Urothelium cell line (cell line): ENCODE data around the gene GRHPR.
"Not testable (repeated sequence)": the region's sequence is repeated elsewhere in the genome, so short reads cannot be mapped to it uniquely, and the experiment has no call there.

Source experiments
- DNase-seq: peaks from one replicate; pipeline ENCODE4 v3.0.0; 2011; ENCODE audit warnings: low spot score, mixed read lengths
- FAIRE-seq: peaks from 2 replicates; lab custom pipeline; 2011; peaks lifted over from hg19 to GRCh38; lab: Jason Lieb, UNC

The GRHPR gene

DNA sequence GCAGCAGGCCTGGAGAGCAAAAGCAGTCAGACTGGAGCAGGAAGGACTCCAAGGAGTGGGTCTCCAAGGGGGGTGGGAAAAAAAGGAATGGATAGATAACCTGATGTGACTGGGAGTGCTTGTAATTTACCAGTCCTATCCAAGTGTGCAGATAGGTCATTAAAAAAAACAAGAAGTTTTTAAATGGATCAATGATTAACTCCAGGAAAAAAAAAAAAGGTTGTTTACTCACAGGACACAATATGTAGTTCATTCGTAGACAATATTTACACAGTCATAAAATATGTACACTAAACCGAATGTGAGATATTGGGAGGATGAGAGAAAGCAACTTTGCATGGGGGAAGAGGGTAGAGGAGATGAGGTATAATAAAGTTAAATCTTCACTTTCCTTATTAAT lies 22.4 kb downstream of the GRHPR start:
- DNase-seq: no peak
- FAIRE-seq: no peak

DNA sequence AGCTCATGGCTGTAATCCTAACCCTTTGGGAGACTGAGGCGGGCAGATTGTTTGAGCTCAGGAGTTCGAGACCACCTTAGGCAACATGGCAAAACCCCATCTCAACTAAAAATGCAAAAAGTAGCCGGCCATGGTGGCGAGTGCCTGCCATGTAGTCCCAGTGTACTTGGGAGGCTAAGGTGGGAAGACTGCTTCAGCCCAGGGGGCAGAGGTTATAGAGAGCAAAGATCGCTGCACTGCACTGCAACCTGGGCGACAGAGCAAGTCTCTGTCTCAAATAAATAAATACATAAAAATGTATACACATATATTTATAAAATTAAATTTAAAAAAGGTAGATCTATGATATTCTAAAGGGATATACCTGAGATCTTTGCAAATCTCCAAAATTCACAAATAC lies 23.3 kb downstream of the GRHPR start:
- FAIRE-seq: no peak
- no peak for DNase-seq

DNA sequence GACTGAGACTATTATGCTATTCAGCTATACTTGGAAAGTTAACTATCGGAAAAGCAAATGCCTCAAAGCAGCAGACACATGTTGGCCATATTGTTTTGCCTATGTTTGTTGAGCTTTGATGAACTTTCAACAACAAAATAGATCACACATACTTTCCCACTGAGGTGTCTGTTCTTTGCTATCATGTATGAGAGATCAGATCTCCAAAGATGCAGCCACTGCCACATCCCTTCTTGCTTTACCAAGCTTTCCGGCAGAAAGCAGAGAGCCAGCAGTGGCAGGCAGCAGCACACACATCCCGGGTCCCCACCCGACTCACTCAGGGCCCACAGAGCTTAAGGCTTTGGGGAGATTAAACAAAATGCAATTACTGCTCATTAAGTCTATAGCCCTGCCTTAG lies 23.9 kb downstream of the GRHPR start:
- FAIRE-seq: no peak

DNA sequence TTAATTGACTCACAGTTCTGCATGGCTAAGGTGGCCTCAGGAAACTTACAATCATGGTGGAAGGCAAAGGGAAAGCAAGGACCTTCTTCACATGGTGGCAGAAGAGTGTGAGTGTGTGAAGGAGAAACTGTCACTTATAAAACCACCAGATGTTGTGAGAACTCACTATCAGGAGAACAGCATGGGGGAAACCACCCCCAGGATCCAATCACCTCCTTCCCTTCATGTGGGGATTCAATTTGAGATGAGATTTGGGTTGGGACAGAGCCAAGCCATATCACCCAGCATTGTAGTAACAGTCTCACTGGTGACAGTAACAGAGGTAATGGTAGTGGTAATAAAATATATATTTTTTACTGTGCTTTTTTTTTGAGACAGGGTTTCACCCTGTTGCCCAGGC lies 24.6 kb downstream of the GRHPR start:
- no peak for DNase-seq
- no peak for FAIRE-seq

More for the DNA sequence above, 23.9 kb downstream of the GRHPR start:
- DNase-seq: no peak

DNA sequence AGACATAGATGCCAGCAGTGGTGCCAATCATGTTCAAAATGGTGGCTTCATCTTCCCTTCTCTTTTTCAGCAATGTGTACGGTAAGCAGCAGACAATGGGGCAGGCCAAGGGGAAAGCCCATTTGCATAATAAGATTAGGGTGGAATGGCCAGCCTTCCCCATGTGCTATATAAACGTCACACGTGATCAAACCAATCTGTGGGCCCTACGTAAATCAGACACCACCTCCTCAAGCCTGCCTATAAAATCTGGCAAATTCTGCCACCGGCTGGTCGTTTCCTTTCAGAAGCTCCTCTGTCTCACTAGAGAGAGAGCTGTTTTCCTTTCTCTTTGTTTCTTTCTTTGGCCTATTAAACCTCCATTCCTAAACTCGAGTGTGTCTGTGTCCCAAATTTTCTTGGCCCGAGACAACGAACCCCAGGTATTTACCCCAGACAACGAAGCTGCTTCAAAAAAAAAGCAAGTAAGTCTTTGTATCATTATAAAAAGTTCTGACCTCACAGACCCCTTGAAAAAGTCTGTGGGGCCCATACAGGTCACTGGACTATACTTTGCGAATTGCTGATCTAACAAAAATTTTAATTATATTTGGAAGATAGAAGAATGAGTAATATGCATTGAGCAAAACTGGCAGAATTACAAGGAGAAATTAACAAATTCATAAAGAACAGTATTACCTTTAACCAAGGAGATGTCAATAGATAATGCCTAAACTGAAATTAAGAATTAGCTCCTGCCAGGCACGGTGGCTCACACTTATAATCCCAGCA lies 27.6 kb downstream of the GRHPR start:
- no peak for FAIRE-seq
- DNase-seq: no peak

DNA sequence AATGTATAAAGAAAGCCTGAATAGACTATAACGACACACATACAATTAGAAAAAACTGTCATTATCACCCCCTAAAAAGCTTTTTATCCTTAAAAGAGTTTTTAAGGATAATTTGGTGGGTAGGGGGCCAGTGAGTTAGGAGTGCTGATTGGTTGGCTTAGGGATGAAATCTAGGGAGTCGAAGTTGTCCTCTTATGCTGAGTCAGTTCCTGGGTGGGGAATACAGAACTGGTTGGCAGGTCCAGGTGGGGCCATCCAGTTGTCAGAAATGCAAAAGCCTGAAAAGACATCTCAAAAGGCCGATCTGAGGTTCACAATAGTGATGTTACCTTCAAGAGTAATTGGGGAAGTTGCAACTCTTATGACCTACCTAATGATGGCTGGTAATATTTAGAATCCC lies 29.1 kb downstream of the GRHPR start:
- no peak for FAIRE-seq
- DNase-seq: no peak

DNA sequence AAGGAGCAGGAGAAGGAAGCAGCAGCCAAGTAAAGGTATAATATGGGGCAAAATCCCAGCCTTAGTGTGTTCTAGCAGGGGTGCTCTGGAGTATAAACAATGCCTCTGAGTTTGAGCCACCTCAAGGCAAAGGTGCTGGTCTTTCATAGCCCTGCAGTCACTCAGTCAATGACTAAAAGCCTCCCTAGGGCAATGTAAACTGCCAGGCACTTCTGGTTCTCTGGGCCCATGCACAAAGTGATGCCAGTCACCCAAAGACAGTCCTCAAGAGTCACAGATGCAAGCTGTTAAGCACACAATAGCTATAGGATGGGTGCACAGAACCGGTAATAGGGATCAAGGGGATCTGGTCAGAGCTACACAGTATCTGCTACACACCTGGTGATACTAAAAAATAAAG lies 30.1 kb downstream of the GRHPR start:
- no peak for DNase-seq
- no peak for FAIRE-seq

DNA sequence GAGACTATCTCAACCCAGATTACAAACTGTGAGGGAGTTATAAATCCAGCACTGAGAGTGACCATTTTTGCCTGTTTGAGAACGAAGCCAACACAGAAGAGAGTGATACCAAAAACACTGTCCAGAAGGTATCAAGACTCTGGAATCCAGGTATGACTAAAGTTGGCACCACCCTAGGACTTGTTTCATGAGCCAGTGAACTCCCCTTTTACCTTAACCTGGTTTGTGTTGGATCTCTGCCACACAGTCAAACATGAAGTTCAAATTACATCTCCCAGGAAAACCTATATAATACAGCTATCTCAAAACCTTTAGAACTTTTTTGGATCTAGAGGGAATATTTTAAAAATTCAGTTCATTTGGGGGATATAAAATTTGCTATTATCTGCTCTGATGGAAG lies 31.3 kb downstream of the GRHPR start:
- FAIRE-seq (no peak), DNase-seq (no peak)

DNA sequence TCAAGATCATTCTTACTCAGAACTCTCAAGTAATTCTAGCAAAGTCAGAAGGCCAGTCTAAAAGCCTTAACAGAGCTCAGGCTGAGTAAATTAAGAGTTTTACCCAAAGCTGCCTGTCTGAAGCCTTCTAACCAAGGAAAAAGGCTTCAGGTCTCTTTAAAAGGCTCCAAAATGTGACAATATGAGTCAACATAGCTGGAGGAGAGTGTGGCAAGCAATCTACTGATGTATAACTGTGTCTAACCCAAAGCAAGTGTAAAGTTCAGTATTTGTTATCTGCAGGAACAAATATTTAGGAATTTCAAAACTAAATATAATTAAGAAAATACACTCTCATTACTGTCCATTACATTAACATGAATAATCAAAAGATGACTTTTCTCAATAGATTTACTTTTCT lies 31.7 kb downstream of the GRHPR start:
- DNase-seq (no peak), FAIRE-seq (no peak)

DNA sequence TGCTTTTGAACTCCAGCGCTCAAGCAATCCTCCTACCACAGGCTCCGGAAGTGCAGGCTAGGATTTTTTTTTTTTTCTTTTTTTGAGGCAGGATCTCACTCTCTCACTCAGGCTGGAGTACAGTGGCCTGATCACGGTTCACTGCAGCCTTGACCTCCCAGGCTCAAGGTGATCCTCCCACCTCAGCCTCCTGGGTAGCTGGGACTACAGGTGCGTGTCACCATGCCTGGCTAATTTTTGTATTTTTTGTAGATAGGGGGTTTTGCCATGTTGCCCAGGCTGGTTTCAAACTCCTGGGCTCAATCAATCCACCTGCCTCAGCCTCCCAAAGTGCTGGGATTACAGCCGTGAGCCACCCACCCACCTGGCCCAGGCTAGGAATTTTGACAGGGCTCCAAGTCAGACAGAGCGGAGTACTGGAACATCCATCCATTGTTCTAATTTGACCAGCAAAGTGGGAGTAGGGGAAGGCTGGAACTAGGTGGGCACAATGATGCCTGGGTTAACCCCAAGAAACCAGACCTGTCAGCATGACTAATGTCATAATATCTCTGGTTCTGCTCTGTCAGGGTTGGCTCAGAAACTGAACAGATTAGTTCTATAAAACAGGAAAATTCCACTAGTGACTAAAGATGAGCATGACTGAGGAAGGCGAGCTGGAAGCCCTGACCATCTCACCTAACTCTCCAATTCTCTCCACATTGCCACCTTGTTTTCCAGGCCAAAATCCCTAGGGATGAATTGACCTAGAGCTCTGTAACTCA lies 33.6 kb downstream of the GRHPR start:
- no peak for FAIRE-seq
- no peak for DNase-seq

DNA sequence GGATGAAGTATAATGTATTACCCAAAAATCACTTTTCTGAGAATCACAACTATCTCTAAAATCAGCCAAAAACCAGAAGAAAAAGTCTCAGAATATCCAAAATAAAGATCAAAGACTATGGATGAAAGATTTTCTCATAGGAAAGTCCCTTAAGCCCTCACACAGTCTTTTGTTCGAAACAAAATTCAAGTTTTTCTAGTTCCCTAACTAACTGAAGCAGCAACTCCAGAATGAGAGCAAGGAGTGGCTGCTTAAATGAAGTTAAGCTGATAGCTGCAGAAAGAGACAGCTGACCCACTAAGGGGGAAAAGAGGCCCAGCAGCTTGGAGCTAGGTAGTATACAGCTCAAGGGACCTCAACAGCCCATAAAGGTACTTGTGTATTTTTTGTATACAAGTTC lies 34.3 kb downstream of the GRHPR start:
- FAIRE-seq (no peak), DNase-seq (no peak)

DNA sequence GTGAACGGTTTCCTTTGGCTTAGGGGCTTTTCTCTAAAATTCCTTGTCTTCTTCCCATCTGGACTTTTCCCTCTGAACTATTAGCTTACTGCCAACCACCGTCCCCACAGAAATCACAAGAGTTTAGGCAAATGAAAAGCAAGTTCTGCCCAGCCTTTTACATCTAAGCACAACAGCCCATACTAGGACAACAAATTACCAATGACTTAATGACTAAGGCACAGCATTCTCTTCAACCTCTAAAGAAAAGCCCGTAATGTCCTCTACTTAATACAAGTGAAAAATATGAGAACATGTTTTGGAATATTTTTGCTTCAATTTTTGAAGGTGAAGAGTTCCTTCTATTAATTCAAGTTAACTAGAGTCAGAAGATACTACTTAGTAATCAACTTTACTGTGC lies 41.5 kb downstream of the GRHPR start:
- FAIRE-seq: no peak

DNA sequence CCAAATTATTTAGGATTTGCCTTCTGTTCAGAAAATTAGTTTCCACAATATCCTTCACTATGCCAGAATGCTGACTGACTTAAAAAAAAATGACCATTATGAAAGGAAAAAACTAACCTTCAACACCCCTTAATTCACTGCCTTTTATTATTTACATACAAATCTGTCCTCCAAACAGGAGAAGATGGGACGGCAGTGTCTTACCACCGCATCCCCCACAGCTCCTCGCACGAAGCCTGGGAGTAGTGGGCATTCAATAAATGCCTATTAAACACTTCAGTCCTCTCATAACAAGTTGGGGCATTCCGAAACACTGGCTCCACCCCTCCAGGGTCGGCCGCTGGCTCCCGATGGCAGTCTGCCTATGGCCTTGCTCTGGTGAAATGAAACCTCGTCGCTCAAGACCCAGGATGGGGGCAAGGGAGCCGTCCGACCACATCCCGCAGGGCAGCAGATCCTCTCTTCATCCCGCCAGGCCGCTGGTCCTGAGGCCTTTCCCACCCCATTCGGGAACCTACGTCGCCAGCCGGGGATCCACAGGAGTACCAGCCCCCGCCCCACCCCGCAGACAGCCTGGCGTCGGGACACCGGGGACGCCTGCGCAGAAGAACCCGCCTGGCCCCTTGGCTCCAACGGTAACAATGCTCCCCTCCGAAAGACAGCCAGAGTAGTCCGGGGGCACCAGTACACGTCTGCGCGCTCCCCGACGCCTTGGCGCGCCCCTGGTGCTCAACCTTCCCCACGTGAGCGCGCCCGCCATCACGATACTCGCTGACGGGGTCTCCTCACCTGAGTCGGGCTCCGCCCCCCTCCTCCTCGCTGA lies 42.1 kb downstream of the GRHPR start:
- FAIRE-seq (no peak), DNase-seq (no peak)

More for the DNA sequence above, 41.5 kb downstream of the GRHPR start:
- DNase-seq: no peak

DNA sequence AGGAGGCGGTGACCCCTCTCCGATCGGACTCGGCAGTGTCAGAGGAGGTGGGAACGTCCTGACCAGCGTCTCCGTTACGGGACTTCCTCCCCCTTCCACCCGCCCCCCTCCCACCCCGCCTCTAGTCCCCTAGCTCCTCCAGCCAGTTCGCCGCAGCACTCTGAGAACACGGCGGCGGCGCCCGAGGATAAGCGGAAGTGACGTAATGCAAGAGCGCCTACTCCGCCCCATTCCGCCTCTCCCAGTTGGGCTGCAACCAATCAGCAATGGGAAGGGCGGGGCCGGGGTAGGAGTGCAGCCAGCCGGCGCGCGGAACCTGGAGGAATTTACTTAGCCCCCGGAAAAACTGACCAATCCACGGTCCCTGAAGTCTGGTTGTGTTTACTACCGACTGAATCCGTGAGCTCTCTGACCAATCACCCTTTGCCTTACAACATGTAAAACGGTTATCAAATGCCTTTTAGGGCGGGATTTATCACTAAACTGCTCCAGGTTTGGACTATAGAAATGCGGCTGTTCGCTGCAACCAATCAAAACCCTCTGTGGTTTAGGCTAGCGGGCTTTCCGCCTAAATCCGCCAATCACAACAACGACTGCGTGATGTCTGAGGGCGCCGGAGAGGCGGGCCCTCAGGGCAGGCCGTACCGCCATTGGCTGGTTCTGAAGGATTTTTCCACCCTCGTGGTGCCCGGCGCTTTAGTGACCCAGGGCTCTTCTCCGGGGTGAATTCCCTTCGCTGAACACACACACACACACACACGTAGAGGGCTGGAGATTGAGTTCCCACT lies 42.9 kb downstream of the GRHPR start, which contains the start of gene ZBTB5:
ZBTB5 (minus strand) TSS at position 202 of the 788 bp plus-strand sequence. CDS start 22,899 bp downstream, outside the sequence.
- DNase-seq (peak; percentile 100), FAIRE-seq (peak; percentile 98)

DNA sequence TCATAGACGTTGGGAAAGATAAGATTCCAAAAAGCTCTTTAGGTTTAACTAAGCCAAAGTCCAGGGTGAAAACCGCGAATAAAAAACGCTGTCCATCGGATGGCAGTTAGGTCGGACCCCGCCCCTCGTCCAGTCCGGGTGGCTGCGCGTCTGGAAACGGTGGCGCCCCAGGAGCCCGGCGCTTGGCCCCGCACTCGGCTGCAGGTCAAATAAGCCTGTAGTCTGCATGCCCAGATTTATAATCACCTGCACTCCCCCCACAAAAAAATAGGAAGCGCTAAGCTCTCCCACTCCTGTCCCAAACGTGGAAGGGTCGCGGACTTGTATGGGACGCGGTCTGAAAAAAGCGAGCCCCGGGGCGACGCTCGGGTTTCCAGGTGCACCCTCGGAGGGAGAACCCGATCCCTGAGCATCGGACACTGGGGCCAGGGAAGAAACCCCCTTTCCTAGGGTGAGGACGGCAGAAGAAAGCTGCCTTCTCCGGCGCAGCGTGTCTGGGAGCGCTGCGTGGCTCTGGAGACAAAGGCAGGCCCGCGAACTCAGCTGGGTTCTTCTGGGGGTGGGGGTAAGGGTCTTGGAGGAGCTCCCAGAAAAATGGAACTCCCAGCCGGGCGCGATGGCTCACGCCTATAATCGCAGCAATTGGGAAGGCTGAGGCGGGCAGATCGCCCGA lies 43.7 kb downstream of the GRHPR start:
- no peak for FAIRE-seq
- DNase-seq: peak; percentile 74

DNA sequence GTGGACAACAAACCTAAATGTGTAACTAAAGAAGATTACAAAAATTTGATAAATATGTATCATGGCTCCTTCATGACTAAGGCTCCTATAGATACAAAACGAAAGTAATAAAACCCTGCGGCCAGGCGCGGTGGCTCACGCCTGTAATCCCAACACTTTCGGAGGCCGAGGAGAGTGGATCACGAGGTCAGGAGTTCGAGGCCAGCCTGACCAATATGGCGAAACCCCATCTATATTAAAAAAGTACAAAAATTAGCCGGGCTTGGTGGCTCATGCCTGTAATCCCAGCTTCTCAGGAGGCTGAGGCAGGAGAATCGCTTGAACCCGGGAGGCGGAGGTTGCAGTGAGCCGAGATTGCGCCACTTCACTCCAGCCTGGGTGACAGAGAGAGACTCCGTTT lies 45.0 kb downstream of the GRHPR start:
- DNase-seq, FAIRE-seq: not testable (repeated sequence)

DNA sequence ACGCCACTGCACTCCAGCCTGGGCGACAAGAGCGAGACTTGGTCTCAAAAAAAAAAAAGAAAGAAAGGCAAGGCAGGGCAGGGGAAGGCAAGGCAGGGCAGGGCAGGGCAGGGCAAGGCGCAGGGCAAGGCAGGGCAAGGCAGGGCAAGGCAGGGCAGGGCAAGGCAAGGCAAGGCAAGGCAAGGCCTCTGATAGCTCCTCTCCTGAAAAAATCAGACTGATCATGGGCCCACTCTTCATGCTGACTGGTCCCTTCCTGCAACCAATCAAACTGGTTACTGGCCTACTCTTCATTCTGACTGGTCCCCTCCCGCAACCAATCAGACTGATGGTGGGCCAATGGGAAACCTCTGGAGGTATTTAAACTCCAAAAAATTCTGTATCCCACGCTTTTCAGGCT lies 46.1 kb downstream of the GRHPR start:
- DNase-seq: no peak
- no peak for FAIRE-seq

DNA sequence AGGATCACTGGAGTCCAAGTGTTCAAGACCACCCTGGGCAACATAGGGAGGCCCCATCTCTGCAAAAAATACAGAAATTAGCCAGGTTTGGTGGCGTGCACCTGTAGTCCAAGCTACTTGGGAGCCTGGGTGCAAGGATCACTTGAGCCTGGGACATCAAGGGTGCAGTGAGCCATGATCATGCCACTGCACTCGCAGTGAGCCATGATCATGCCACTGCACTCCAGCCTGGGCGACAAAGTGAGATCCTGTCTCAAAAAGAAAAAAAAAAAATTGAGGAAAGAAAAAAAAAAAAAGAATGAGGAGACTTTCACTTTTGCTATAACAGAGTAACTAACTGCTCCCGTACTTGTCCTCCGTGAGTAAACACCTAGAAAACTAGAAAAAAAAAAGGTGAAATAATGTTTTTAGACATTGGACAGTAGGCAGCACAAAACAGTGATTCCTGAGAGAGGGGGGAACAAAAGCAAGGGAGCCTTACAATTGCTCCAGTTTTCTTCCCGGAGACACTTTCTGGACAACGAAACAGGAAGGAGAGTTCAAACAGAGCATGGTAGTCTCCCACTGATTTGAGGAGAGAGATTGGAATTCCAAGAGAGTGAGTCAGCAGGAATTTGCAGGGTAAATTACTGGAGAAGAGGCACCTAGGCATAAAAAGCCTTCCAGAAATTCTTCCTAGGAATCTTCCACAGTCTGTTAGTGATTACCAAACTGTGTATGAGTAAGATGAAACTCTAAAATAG lies 49.6 kb downstream of the GRHPR start:
- DNase-seq (peak; percentile 87), FAIRE-seq (peak; percentile 83)

DNA sequence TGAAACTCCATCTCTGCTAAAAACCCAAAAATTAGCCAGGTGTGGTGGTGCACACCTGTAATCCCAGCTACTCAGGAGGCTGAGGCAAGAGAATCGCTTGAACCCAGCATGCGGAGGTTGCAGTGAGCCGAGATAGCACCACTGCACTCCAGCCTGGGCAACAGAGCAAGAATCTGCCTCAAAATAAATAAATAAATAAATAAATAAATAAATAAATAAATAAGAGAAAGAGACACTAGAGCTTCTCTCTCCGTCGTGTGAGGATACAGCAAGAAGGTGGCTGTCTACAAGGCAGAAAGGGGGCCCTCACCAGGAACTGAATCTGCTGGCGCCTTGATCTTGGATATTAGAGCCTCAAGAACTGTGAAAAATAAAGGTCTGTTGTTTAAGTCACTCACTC lies 51.5 kb downstream of the GRHPR start:
- not testable (repeated sequence) for DNase-seq, FAIRE-seq
